TTC549 (cell line): ENCODE measurements around the gene GTSE1.

ENCODE experiments used
- FAIRE-seq: peaks from 2 replicates; lab custom pipeline; 2012; peaks lifted over from hg19 to GRCh38; lab: Jason Lieb, UNC

Gene GTSE1

DNA sequence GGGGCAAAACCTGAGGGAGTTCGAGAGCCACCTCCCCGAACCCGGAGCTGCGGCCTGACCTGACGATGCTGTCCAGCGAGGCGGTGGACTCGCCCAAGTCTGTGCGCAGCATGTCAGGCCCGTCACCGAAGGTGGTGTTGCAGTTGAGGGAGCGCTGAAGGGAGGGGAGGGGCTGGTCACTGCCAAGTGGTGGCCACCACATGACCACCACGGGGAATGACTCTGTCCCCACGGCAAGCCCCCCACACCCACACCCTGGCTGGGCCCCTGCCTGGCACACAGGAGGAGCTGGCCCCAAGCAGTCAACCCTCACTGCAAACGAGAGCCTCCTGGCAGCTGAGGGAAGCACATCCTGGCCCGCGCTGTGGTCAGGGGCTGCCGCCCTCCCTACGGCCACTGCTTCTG lies 69.7 kb downstream of the GTSE1 start:
- FAIRE-seq: no peak

DNA sequence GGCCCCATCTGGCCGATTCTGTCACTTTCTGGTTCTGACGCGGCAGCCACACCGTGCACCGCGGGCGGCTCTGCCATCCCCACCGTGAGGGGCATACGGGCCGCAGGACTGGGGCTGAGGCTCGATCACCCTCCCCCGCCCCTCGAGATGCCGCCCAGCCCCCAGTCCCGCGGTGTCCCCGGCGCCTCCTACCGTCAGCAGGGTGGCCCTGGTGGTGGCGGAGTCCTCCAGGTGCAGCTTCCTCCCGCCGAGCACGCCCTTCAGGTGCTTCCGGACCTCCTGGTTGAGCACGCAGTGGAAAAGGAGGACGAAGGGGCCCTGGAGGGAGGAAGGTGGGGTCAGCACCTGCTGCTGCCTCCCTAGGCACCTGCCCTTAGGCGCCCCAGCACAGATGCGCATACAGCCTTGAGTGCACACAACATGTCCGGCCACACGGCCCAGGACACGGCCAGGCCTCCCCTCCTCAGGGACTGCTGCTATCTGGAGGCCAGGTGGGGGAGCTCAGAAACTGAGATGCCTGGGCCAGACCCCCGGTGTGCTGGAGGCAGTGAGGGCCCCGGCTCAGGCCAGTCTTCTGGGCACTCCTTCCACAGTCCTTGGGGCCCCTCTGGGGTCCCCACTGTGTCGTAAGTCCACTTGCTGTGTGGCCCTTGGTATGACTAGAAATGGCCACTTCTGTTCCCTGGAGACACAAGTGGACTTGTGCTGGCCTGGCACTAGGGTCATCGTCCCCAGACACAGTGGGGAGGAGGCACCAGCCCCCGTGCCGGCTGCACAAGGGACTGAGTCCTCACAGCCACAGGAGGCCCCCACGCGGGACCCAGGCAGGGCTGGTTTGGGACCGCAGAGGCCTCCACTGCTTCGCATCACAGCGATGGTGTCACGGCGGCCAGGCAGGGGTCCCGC lies 70.4 kb downstream of the GTSE1 start:
- no peak for FAIRE-seq

DNA sequence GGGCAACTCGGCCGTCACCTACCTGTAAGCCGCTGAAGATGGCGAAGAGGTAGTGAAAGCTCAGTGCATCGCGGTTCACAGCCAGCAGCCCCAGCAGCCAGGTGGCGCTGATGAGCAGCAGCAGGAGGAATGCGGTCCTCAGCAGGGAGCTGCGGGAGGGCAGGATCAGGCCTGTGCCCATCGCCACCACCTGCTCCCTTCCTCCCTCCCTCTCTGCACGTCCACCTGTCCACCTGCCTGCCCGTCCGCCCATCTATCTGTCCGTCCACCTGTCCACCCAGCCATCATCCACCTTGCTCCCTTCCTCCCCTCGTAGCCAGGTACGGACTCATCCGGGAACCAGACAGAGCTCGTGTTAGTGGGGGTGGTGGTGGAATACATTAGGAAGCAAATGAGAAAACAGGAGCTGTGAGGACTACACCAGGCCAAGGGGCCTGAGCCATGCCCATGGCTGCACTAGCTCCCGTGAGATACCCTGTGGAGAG lies 71.1 kb downstream of the GTSE1 start:
- no peak for FAIRE-seq

DNA sequence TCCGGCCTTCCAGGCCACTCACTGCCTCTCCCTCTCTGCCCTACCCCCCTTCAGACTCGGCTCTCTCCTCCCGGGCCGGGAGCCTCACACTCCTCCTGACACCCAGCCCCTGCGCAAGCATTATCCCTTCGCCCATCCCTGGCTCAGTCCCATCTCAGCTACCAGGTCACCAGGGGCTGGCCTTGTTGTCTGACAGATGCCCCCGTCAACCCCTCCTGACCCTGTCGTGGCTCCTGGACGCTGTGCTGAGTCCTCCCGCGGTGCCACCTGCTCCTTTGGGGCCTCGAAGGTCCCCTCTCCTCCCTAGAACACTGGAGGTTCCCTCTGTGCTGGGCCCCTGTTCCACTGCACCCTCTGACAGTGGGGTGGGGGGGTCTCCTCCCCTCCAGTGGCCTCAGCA lies 71.8 kb downstream of the GTSE1 start:
- FAIRE-seq: no peak

DNA sequence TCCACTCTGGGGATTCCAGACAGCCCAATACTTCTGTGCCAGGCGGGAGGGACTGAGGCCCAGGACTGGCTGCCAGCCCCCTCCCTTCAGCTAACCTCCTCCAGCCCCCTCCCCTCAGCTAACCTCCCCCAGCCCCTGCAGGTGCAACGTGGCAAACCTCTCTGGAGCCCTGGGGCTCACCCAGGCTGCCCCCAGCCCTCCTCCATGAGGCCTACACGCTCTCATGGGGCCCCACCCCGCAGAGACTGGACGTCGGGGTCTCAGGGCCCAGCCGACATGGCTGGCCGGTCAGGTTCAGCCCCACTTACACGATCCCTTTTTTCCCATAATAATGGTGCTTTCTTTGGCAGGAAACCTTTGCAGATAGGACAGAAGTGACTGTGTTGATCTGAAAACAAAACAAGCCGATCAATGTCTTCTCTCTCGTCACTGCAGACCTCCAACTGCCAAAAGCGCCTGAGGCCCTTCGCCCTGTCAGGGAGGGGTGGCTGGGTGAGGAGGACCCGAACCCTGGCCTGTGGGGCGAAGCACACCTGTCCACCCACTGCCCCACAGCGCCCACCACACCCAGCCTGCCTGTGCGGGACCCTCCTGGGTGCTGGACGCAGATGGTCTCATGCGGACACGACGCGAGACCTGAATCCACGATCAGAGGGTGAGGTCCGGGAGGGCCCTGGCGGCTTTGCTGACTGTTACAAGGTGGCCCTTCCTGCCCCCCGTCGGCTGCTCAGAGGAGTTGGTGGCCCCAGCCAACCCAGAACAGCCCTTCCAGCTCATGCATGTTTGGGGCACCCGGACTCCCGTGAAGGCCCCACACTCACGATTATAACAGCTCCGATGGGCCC lies 72.4 kb downstream of the GTSE1 start:
- no peak for FAIRE-seq

DNA sequence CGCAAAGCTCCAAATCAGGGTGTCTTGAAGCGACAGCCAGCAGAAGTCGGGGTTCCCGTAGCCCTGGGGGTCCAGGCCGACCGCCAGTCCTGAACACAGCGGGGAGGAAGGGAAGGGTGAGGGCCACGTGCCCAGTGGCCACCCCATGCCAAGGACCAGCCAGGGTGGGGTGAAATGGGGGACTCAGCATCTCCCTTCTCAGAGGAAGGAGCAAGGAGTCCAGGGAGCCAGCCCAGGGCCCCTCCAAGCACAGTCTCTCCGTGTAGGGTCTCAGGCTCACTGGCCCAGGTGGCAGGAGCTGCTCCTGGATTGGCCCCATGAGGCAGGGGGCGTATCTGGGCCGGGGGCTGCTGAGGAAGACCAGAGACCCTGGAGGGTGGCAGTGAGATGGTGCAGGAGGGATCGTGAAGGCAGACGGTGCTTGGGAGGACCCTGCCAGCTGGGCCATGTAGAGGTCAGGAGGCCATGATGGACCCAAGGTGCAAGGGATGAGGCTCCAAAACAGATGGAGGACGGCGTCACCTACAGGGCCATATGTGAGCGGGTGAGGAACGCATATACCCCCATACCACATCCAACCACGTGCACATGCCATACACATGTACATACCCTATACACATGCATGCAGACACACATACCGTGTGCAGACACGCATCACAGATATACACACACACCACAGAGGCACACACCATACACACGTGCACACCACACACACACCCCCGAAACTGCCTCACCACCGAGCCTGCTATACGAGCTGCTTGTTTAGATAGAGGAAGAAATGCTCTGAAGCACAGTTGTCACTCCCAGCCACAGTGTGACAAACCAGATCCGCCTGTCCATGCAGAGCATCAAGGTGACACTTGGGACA lies 73.3 kb downstream of the GTSE1 start:
- no peak for FAIRE-seq

DNA sequence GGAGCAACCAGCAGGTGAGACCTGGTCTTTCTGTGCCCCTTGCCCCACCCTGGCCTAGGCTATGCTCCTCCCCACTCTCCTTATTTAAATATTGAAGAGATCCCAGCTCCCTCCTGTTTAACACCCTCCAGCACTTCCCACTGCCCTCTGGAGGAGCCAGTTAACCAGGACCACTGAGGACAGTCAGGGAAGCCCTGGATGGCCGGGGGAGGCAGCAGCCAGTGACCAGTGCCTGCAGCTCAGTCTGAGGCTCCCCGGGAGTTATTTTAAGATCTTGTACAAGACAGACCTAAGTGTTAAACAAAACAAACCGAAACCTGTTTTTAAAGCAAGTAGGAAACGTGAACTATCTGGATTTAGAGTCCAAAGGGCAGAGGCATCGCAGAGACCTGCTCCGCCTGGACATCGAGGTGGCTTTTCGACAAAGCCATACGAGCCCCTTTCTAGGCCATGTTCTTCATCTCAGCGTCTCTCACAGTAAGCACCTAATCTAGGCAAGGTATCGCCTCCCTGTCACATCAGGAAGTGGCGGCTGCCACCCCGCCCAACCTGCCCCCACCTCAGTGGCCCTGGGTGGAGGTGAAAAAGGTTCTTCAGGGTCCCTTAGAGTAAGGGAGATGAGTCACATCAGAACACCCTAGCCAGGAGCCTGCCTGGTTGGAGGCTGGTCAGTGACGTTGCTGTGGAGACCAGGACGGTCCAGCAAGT lies 74.1 kb downstream of the GTSE1 start:
- no peak for FAIRE-seq

DNA sequence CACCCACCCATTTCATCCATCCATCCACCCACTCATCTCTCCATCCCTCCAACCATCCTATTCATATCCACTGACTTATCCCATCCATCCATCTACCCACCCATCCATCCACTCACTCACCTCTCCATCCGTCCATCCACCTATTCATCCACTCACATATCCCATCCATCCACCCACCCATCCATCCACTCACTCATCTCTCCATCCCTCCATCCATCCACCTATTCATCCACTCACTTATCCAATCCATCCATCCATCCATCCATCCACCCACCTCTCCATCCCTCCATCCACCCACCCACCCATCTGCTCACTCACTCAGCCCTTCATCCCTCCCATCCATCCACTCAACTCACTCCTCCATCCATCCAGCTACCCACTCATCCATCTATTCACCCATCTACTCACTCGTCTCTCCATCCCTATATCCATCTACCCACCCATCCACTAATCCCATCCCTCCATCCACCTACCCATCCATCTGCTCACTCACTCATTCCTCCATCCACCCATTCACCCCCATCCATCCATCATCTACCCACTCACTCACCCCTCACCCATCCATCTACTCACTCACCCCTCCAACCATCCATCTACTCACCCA lies 75.1 kb downstream of the GTSE1 start:
- FAIRE-seq: no peak

DNA sequence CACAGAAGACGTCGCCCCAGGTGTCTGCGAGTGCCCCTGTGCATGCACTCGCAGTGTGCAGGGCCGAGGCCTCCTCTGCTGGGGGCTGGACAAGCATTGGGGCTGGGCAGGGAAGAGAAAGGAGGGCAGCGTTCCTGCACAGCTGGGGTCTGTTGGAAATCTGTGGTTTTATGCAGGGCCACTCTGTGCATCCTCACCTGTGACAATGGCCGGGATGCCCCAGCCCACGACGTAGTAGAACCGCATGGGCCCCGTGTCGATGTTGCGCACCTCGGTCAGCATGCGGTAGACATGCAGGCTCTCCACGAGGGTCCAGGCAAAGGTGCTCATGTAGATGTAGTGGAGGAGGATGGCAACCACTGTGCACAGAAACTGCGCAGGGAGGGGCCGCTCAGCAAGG lies 76.0 kb downstream of the GTSE1 start:
- FAIRE-seq: no peak

DNA sequence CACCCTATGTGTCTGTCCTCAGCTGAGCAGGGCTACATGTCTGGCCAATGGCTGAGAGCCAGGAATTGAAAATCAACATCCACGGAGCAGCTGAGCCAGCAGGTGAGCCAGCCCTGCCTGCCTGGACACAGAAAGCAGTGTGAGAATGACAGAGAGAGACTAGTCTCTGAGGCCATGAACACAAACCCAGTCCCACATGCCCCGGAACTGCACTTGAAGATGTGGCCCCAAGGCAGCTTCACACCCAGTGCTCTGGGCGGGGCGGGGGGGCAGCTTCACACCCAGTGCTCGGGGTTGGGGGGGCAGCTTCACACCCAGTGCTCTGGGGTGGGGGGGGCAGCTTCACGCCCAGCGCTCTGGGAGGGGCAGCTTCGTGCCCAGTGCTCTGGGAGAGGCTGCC lies 76.5 kb downstream of the GTSE1 start:
- no peak for FAIRE-seq

DNA sequence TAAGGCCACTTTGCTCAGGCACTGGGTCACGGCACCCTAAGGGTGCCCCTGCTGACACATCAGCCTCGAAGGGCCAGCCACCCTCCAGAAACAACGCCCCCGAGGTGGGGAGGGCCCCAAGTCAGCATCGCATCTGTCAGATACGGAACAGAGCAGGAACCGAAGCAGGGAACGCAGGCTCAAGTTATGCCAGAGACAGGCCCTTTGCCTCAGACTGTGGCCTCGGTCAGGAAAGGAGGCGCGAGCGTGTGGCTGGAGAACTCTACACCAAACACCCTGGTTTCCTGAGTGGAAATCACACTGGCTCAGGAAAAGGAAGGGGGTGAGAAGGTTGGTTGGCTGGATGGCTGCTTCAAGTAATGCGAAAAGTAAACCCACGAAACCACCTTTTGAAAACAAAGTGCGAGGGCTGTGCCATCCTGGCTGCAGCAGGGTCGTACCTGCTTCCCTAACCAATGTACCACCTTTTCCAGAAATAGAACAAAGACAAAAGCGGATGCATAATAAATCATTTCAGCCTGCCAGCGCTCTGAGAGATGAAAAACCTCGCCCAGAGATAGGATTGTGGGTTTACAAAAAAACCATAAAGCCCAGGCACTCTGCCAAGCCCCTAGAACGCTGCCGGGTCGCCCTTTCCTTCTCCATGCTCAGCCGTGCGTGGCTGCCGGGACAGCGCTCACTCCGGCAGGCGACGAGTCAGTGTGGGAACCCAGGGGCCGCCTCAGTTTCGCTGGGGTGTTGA lies 77.4 kb downstream of the GTSE1 start:
- FAIRE-seq: no peak

DNA sequence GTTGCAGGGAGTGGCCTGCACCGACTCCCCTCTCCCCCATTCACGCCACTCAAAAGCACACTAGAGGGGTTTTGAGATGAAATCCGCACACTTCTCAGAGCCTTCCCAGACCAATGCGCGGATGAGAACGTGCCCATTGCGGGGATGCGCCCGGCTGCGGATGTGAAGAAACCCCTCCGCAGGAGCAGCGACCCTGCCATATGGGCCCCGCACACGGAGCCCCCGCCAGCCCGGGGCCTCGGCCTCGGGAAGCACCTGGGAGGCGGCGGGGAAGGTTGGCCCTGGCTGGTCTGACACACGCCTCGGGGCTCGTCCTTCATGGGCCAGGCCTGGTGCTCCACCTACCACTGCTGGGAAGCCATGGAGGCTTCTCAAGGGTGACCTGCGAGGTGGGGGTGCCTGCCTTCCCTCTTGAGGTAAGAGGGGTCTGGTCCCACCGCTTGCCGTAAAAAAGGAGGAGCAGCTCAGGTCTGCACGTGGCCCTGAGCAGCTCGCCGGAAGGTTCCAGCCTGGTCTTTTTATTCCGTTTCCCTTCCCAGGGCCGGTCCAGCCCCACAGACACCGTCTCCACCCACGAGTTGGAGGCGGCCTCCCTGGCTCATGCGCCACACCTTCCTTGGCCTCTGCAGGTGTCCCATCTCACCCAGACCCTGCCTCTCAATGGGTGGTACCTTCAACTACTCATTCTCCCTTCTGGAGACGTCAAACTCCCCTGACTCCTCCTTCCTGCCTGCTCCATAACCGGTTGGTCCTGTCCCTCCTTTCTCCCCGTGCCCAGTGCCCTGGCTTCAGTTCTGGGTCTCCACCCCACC lies 78.2 kb downstream of the GTSE1 start:
- no peak for FAIRE-seq

DNA sequence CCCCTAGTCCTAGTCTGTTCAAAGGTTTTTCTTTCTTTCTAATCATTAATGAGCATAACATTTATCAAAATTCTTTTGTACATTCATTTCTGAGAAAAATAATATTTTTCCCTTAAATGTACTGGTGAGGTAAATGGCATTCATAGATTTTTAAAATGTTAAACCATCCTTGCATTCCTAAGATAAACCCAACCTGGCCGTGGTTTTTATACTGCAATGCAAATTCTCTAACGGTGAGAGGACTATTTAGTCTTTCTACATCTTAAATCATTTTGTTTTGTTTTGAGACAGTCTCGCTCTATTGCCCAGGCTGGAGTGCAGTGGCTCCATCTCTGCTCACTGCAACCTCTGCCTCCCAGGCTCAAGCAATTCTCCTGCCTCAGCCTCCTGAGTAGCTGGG lies 79.4 kb downstream of the GTSE1 start:
- FAIRE-seq: no peak

DNA sequence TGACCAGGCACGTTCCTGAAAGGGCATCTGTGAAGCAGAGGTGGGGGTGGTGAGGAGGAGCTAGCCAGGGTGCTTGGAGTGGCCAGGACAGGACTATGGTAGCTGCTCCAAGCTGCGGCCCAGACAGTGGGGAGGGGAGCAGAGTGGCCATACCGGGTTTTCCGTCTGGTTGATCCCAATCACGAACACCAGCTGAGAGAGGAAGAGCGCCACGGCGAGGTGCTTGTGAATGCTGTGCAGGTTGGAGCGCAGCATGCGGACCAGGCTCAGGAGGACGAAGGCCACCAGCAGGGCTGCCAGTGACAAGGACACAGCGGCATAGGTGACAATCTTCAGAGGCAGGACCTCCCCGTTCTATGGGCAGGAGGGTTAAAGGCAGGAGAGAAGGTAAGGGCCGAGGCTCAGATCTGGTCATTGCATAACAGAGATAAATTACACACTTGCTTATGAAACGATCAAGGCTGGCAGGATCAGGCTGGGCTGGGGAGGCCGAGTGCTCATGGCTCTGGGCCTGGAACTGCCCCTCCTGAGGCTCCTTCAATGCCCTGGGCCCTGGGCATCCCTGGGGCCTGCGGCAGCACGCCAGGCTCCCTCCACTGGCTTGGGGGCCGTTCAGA lies 80.3 kb downstream of the GTSE1 start:
- FAIRE-seq: no peak

DNA sequence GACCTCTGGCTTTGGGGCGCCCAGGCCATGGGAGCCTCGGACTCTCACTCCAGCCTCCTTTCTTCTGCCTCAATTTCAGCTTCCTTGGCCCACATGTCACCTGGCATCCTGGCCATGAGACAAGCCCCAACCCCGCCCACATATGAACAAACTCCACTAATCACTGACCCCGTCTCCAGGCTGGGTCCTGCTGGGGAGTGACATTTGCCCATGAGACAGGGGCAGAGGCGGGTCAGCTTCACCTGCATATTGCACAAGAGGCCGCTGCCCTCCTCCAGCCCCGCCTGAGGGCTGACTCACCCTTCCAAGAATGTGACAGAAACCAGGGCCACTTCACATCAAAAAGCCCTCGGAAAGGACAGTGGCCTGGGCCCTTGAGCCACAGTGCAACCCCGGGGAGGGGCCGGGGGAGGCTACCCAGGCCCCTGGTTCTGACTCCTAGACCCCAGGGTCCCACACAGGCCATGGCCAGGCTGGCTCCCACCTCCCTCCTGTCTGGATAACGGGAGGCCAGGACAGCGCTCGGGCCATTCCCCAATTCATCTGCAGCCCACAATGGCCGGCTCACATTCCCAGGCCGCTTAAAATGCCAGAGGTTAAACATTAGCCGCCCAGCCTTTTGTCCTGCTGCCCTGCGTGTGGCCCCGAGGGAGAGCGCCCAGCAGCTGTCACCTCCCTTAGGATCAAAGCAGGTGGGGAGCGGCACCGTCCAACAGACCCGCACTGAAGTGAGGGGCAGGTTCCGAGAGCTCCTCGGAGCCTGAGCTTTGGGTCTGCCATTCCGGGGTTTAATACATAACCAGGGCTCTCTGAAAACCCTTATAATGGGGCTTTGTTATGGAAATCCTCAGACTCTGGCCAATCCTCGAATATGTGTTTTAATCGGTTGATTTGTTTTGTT lies 81.1 kb downstream of the GTSE1 start:
- no peak for FAIRE-seq

DNA sequence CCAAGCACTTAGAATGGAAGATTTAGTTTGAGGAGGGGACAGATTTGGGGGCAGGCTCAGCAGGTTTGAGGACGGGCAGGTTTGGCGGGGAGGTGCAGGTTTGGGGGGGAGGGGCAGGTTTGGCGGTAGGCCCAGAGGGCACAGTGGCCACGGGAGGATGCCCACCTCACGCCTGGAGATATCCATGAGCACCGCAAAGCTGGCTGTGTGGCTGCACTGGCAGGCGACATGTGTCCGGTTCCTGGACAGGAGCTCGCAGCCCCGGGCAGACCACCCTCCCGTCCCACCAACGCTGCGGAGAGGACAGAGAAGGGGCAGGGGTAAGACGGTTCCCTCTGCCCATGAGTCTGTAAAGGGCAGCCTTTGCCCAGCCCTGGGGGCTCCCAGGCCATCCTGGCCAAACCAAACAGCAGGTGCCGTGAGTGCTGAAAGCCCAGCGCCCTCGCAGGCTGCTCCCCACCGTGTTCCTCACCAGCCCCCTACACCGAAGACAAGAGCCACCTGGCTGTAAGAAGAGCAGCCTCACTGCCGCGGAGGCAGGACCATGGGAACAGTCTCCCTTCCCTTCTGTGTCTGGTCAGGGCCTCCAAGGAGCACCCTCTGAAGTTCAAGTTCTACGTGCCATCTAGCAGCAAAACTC lies 81.9 kb downstream of the GTSE1 start:
- FAIRE-seq: no peak

DNA sequence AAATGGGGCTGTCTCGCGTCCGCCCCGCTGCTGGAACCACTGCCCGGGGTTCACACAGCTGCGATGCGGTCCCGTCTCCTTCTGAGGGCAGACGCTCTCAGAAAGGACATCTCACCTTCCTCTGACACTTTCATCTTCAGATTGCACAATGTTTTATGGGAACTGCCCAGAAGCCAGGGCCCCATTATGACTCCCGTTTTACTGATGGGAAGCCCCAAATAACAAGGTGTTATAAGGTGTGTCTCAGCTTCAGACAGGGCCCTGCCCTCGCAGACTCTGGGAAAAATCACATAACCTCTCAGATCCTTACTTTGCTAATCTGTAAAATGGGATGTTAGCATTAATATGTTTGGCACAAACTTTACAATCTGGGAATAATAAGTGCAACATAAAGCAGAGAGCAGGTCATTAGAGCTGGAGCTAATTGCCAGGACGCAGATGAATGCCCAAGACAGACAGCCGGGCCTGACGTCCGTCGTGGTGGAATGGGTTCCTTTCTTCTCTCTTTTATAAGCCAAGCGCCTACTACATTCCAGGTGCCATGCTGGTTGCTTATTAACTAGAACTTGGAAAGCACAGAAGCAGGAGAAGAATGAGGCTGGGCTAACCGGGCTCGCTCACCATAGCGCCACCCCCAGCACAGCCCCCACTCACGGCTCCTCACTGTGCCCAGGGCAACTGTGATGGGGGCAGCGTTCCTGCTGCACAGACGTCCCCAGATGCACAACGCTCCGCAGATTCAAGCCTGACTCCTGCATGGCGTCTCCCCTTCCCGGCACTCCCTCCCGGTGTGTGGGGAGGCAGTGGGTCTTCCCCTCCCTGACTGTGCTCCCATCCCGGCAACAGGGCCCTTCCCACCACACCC lies 82.6 kb downstream of the GTSE1 start:
- no peak for FAIRE-seq
